ENCODE results near the gene CLCF1. TPM values are rescaled to one million over a fixed set of nuclear protein-coding genes. Genes with fewer than 3 reads are reported as not detected.

CLCF1 gene
- total RNA-seq, 1 donor from 2014 or later = 33.1 TPM

DNA sequence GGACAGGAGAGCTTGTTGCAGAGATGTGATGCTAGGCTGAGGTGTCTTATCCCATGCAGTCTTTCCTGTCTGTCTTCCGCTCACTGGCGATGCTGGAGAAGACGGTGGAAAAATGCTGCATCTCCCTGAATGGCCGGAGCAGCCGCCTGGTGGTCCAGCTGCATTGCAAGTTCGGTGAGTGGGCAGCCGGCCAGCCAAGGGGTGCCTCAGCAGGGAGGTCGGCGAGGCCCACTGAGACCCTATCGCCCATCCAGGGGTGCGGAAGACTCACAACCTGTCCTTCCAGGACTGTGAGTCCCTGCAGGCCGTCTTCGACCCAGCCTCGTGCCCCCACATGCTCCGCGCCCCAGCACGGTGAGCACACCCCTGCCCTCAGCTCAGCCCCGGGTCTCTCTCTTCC lies 20.0 kb upstream of the CLCF1 start:
- no peak for DNase-seq (ENCODE audit: low read depth)
- no peaks in the 10 kb centered on the region for H3K36me3 ChIP-seq (ENCODE audit: control insufficient read depth, insufficient read depth, low read length)
- TF ChIP-seq, protein P1, sequence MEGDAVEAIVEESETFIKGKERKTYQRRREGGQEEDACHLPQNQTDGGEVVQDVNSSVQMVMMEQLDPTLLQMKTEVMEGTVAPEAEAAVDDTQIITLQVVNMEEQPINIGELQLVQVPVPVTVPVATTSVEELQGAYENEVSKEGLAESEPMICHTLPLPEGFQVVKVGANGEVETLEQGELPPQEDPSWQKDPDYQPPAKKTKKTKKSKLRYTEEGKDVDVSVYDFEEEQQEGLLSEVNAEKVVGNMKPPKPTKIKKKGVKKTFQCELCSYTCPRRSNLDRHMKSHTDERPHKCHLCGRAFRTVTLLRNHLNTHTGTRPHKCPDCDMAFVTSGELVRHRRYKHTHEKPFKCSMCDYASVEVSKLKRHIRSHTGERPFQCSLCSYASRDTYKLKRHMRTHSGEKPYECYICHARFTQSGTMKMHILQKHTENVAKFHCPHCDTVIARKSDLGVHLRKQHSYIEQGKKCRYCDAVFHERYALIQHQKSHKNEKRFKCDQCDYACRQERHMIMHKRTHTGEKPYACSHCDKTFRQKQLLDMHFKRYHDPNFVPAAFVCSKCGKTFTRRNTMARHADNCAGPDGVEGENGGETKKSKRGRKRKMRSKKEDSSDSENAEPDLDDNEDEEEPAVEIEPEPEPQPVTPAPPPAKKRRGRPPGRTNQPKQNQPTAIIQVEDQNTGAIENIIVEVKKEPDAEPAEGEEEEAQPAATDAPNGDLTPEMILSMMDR (IDR thresholded peaks at IDR 0.05; ENCODE audit: insufficient read depth, low read length, poor library complexity, severe bottlenecking) = no peak

DNA sequence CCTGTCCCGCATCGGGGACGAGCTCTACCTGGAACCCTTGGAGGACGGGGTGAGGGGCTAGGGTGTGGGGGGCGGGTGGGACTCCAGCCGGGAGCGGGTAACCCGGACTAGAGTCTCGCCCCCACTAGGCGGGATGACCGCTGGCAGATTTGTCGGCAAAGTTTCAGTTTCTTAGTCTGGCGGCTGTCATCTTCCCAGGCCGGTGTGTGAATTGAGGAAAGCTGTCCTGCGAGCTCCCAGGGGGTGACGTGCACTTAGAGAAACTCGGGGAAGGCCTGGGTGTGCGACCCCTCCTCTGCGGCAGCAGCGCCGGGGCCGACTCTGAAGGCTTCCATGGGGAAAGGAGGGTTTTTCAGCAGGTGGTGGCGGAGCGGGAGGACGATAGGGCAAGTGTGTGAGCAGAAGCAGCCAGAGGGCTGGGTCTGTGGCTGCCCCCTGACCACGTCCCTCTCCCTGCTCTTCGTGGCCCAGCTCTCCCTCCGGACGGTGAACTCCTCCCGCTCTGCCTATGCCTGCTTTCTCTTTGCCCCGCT lies 18.9 kb upstream of the CLCF1 start:
- Histone ChIP-seq H3K27me3 (ENCODE audit: control insufficient read depth, insufficient read depth, low read length) (no peaks in the 10 kb centered on the region), H3K4me3 (ENCODE audit: low read depth, low read length) (peak overlapping the region; percentile 75), H3K36me3 (ENCODE audit: control insufficient read depth, insufficient read depth, low read length) (no peaks in the 10 kb centered on the region)
- DNase-seq (ENCODE audit: low read depth) = no peak
- TF ChIP-seq, protein P1 (IDR thresholded peaks at IDR 0.05; ENCODE audit: insufficient read depth, low read length, poor library complexity, severe bottlenecking) = no peak

More for the DNA sequence above, 20.0 kb upstream of the CLCF1 start:
- no peak overlapping the region for H3K4me3 ChIP-seq (ENCODE audit: low read depth, low read length)
- H3K27me3 ChIP-seq (ENCODE audit: control insufficient read depth, insufficient read depth, low read length) = no peaks in the 10 kb centered on the region

DNA sequence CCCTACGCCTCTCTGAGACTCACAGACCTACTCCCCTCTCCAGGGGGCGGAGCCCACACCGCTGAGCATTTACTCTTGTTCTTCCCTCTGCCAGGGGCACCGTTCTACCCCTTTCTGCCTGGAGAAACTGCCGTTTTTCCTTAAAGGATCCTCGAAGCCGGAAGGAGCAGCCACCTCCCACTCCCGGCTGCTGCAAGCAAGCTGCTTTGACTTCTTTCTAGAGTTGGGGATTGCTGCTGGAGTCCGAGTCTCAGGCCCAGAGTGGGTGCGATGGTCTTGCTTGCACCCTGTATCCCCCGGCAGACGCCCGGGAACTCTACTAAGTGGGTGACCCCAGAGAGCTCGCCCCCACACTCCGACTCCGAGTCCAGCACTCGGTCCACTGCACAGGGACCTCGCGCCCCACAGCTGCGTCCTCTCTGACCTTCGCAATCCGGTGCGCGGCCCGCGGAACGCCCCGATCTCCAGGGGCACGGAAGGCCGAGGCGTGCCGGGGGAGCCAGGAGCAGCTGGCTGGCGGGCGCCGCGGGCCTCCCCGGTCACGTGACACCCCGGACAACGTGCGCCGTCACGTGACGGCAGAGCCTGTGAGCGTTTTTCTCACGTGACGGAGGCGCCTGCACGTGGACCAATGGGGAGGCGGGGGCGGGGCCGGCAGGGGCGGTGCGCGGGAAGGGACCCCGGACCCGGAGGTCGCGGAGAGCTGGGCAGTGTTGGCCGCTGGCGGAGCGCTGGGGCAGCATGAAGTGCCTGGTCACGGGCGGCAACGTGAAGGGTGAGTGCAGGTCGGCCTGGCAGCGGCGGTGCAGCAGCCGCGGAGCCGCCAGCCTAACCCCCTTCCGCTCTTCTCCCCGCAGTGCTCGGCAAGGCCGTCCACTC lies 18.1 kb upstream of the CLCF1 start, which contains the start of gene RAD9A:
TSS of gene RAD9A (plus strand) at position 683 of the 879 bp plus-strand sequence. CDS start at position 742, 59 bp downstream.
- TF ChIP-seq, protein P1 (IDR thresholded peaks at IDR 0.05; ENCODE audit: insufficient read depth, low read length, poor library complexity, severe bottlenecking) = no peak
- no peak for DNase-seq (ENCODE audit: low read depth)
- Histone ChIP-seq H3K36me3 (ENCODE audit: control insufficient read depth, insufficient read depth, low read length) (no peaks in the 10 kb centered on the region), H3K27me3 (ENCODE audit: control insufficient read depth, insufficient read depth, low read length) (no peaks in the 10 kb centered on the region), H3K4me3 (ENCODE audit: low read depth, low read length) (peak within 1 kb of the TSS; percentile 75)

DNA sequence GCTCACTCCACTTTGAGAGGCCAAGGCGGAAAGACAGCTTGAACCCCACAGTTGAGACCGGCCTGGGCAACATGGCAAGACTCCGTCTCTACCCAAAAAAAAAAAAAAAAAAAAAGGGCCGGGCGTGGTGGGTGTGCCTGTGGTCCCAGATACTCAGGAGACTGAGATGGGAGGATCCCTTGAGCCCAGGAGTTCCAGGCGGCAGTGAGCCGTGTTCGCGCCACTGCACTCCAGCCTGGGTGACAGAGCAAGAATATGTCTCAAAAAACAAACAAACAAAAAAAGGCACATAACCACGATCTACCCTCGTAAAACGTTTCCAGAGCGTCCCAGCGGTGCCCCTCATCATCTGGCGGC lies 17.5 kb upstream of the CLCF1 start:
- Histone ChIP-seq H3K4me3 (ENCODE audit: low read depth, low read length) (peak overlapping the region; percentile 75), H3K27me3 (ENCODE audit: control insufficient read depth, insufficient read depth, low read length) (no peaks in the 10 kb centered on the region), H3K36me3 (ENCODE audit: control insufficient read depth, insufficient read depth, low read length) (no peaks in the 10 kb centered on the region)
- no peak for DNase-seq (ENCODE audit: low read depth)
- TF ChIP-seq, protein P1 (IDR thresholded peaks at IDR 0.05; ENCODE audit: insufficient read depth, low read length, poor library complexity, severe bottlenecking) = no peak

DNA sequence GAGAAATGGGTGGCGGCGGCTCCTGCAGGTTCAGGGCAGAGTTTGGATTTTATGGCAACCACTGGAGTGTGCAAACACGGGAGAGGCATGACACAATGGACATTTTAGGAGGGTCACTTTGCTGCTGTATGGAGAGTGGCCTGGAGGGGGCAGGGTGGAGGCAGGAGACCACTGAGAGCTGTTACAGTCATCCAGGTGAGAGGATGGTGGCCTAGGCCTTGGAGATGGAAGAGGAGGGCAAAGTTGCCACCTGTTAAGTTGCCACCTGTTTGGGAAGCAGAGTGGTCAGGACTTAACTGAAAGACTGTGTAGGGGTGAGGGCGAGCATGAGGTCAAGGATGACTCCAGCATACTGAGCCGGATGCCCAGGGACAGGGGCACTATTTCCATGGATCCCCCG lies 16.1 kb upstream of the CLCF1 start:
- H3K36me3 ChIP-seq (ENCODE audit: control insufficient read depth, insufficient read depth, low read length) = no peaks in the 10 kb centered on the region
- TF ChIP-seq, protein P1 (IDR thresholded peaks at IDR 0.05; ENCODE audit: insufficient read depth, low read length, poor library complexity, severe bottlenecking) = peak; percentile 62
- DNase-seq (ENCODE audit: low read depth) = no peak
- no peak overlapping the region for H3K4me3 ChIP-seq (ENCODE audit: low read depth, low read length)
- no peaks in the 10 kb centered on the region for H3K27me3 ChIP-seq (ENCODE audit: control insufficient read depth, insufficient read depth, low read length)
